ENCODE results near the gene SCG2.

DNA sequence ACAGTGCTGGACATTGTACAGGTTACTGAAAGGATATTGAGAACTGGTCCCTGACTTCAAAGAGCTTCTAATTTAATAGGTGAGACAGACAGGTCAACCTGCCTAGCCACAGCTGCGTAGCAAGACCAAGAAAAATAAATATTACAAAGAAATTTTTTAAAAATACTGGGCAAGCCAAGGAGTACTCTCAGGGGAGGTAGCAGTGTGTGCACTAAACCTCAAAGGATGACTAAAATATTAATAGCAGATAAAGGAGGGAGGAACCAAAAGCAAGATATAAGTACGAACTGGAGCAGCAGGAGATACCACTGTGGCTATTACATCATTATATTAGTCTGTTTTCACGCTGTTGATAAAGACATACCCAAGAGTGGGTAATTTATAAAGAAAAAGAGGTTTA, 14.9 kb downstream of the SCG2 start:
- TF ChIP-seq SUZ12 (IDR thresholded peaks at IDR 0.05; ENCODE audit: extremely low read depth, insufficient read depth, insufficient read length) (no peak), ZNF274 (IDR thresholded peaks at IDR 0.05; ENCODE audit: low read depth, low read length) (no peak), YY1 (IDR thresholded peaks at IDR 0.05; ENCODE audit: insufficient read depth, insufficient read length) (no peak)

All from NT2/D1 (cell line).